PFSK-1 (cell line): Measurements from ENCODE around the gene RREB1.

ENCODE experiments used
- REST ChIP-seq, 2 experiments: IDR thresholded peaks; 2 replicates each; pipeline versions ENCODE4 v1.6.1 to v1.8.0; 2011 to 2012; ENCODE audit warnings: low read depth in 2 of 2, low read length in 2 of 2, control low read depth in 1 of 2, inconsistent platforms in 1 of 2, mild to moderate bottlenecking in 1 of 2, moderate library complexity in 1 of 2; ENCODE audit not compliant: insufficient read depth in 1 of 2
- SIN3A ChIP-seq: IDR thresholded peaks from 2 replicates; pipeline ENCODE4 v1.6.1; 2012; ENCODE audit warnings: mild to moderate bottlenecking, low read length, moderate library complexity, borderline replicate concordance; ENCODE audit not compliant: insufficient read depth
- TAF1 ChIP-seq: IDR thresholded peaks from 2 replicates; pipeline ENCODE4 v1.6.1; 2012; ENCODE audit warnings: low read length, control low read depth, borderline replicate concordance; ENCODE audit not compliant: insufficient read depth

- TF ChIP-seq TAF1 (no peak), SIN3A (no peak), REST (IDR thresholded peaks at IDR 0.05; ENCODE audit: insufficient read depth in 1 of 2, low read depth in 2 of 2, low read length in 2 of 2) (no peak)
These were observed 108.1 kb downstream of the RREB1 start for GRCh38 chr6:7215798-7216231.
